GM08714 (cell line): ENCODE measurements around the gene FLRT2.
A peak's percentile ranks its signal among the peaks of the same experiment; 100 is the strongest.

Experiments used
- H3K4me3 ChIP-seq: fragments of 200-500 bp; sonication (Bioruptor generic); 2 replicates; pipeline ENCODE4 v1.5.1; 2014; ENCODE audit warnings: mild to moderate bottlenecking, low read length, inconsistent platforms
- ZNF274 ChIP-seq: IDR thresholded peaks from 2 replicates; pipeline ENCODE4 v1.6.1; 2012; ENCODE audit warnings: mild to moderate bottlenecking, low read depth, low read length

Gene FLRT2

DNA sequence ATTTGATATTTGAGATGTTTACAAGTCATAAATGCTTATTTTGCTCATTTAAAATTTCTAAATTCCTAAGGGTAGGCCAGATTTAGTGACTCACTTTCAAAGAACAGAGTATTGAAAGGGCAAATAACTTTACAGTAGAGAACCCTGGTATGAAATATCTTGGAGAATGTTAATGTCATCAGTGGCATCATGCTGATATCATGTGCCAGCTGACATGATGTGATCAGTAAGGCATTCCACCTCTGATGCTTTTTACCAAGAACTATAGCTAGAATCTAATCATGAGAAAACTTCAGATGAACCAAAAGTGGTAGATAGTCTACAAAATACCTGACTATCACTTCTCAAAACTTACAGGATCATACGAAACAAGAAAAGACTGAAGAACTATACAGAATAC lies 2.9 kb upstream of the FLRT2 start:
- H3K4me3 ChIP-seq = no peak overlapping the region

DNA sequence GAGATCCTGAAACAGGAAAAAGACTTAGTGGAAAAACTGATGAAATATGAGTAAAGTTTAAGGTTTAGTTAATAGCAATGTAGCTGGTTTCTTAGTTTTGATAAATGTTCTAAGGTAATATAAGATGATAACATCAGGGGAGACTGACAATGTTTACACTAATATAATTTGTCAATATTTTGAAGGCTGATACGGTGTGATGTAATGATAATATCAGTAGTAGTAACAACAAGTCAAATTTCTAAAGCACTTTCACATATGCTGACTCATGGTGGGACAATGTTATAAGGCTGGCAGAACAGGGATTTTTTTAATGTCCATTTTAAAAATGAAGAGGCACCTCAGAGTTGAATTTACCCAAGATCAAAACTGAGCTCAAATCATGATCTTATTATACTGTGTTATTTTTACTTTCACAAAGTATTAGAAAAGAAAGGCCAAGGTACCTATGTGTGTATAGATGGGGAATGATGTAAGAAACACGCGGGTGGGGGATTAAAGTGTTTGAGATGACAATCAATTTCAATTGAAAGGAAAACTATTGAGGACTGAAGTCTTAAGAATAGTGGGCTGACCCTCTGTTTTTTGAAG lies 2.4 kb upstream of the FLRT2 start:
- no peak for TF ChIP-seq ZNF274
- no peak overlapping the region for H3K4me3 ChIP-seq

More for the DNA sequence above, 2.9 kb upstream of the FLRT2 start:
- no peak for TF ChIP-seq ZNF274

DNA sequence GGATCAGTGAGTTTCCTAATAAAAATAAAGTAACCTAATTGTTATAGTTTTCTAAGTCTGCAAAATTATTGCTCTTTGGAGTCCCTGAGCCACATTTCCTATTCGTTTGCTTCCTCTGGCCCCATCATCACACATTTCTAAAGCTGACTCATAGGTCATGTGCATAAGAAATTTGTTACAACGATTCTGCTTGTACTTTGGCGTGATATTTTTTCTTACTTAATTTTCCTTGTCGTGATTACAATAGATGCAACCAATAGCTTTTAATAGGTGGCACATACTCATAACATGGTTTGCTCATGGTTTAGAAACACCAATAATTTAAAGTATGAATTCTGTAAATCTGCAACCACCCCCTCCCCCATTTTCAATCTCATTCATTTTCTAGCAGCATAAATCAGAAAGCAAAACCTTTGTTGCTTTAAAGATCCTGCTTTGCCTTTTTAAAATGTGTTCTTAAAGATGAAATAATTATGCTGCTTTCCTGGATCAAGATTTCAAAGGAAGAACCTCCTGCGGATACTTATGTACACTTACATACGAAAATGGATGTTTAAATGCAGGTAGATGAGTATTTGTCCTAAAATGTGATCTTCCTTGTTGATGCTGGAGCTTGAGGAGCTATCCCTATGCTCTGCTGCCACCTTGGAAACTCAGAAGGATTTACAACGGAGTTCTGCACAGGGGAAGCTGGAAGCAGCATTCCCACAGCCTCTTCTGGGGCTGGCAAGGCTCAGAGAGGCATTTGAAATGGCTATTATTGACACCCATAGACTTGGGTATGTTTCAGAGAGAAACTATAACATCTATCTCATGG lies 1.7 kb upstream of the FLRT2 start:
- no peak for TF ChIP-seq ZNF274
- no peak overlapping the region for H3K4me3 ChIP-seq

DNA sequence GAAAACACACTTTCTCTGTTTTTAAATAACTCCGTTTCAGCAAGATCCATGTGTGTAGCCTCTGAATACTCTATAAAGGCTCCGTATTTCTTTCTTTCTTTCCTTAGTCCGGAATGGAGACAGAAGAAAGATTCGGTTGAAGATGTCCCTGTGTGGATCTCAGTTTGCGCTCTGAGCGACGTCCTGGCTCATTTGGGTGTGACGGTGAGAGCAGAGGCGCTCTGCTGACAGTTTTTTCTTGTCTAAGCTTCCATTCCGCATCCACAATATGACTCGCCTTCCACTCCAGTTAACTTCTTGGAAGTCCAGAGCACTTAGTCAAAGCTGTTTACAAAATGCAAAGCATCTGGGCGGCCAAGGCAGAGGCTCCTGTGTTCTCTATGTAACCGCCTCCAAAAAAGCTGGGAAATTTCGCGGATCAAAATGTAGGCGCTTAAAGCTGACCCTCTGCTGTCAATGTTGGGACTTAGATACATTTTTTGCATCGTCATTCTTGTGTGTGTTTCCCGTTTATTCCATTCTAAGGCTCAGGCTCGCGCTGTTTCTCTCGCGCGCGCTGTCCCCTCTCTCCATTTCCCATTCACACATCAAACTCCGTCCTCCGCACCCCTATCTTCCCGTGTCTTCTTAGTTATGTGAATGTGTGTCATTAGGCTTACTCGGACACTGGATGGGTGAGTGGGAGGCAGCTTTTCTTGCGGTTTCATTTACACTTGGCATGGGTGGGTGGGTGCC lies 880 bp upstream of the FLRT2 start:
- peak overlapping the region; percentile 2; the same call in 1 of the 2 replicates for H3K4me3 ChIP-seq
- no peak for TF ChIP-seq ZNF274

DNA sequence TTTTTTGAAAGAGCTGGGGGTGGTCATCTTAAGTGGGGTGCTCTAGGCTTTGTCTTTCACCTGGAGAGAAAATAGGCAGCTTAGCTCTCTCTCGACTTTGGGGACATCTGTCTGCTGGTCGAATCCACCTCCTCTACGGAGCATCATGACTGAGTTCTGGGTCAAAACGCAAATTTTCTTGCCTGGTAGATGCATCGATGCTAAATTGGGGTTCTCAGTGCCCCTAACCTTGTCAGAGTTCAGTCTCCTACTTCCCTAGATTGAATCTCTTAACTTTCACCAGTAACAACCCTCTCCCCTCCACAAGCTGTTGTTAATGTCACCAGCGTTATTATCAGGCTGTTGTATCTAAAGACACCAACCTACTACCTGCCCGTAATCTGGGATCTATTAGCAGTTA lies 682 bp downstream of the FLRT2 start:
- no peak for TF ChIP-seq ZNF274
- H3K4me3 ChIP-seq = no peak overlapping the region; the same call in 1 of the 2 replicates

DNA sequence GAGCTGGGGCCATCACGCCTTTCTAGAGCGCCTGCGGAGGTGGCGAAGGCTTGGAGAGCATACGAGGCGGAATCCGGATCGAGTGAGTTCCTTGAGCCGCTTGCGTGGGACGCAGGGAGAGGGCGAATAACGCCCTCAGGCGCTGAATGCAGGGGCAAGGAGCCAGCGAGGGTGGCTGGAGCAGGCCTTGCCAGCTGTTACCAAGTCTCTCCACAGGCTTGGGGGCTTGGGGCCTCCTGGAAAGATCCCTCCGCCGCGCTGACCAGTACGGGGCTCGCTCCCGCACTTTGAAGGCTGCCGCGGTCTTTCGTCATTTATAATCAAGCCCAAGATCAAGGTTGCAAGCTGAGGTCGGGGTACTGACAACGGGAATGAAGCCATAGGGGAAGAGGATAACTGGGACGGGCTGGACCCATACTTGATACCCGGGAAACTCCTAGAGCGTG lies 1.2 kb downstream of the FLRT2 start:
- TF ChIP-seq ZNF274 = no peak

DNA sequence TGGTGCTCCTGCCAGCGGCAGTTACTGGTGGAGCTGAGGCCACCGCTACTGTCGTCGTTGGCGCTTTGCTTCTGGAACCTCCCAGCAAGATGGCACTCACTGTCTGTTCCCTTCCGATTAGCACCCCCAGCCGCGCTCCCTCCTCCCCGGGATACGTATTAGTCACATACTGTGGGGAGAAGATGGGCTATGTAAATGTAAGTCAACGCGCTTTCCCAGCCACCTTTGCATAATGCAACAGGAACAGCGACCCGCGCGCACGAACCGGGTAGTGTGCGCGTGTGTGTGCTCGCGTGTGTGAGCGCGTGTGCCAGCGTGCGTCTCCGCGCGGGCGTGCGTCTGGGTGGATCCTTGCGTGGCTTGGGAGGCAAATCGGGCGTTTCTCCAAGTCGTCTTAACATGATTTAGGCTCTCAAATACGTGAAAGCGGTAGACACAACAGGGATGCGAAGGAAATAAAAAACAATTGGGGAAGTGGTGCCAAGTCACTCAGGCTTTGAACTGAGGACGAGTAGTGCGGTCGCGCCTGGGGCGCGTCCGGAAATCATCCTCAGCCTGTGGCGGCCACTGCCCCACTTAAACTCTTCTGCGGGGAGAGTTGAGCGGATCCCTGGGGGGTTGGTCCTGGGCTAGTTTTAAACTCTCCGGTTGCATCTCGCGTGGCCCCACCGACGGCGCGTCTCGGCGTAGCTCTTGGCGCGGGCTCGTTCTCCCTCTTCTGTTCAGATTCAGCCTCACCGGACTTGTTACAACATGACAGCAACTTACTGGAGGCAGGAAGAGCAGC lies 1.8 kb downstream of the FLRT2 start:
- H3K4me3 ChIP-seq = no peak overlapping the region
- TF ChIP-seq ZNF274 = no peak

More for the DNA sequence above, 1.2 kb downstream of the FLRT2 start:
- no peak overlapping the region for H3K4me3 ChIP-seq

DNA sequence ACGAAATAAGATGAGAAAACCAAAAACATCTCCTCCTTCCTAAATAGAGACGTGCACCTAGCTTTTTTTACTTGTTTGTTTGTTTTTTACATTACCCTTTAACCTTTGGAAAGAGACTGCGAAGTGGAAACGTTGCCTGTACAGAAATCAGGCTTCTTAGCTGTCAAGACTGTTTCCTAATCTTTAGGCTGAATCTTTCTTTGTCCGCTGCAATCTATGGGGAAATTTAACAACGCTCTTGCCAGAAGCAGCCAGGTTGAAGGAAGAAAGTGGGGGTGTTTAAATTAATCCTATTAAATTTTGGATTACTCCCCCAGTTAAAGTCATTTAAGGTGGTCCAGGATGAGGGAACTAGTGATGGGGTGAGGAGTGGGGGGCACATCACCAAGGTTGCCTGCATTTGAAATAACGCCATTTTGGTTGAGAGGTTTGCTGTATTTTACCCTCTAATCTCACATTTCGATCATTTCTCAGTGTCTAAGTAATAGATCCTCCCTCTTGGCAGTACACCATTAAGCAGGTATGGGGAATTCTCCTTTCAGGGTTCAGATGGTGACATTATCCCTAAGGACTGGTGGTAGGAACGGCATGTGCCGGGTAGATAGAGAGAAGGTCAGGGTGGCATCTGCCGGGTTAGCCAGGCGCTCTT lies 2.6 kb downstream of the FLRT2 start:
- no peak overlapping the region for H3K4me3 ChIP-seq
- no peak for TF ChIP-seq ZNF274

DNA sequence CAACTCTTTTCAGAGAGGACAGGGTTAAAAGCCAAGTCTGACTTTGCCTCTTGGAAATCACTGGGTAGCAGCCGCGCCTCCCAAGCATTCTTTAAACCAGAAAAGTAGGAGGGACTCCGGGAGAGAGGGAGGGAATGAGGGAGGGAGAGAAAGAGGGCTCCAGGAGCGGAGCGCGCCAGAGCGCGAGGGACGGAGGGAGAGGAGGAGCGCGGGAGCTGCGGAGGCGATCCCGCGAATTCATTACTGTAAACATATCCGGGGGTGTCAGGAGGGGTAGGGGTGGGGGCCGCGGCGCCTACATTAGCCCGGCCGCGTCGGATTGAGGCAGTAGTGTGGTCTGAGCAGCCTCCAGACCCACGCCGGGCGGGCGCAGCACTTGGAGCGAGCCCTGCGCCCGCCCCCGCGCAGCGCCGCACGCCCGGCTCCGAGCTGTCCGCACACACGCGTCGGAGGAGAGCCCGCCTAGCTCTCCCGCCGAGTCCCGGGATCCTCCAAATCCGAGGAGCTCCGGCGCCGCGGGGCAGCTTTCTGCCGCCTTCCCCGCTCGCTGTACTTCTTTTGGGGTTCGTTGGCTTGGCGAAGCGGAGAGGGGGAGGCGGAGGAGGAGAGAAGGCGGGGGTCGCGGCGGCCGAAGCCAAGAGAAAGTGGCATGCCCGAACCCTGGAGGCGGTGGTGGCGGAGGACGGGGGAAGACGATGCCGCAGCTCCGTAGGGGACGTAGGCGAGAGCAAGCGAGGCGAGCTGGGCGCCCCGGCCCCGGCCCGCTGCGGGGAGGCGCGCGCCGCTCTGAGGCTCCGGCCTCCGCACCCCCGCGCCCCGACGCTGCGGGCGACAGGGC lies 3.3 kb downstream of the FLRT2 start:
- H3K4me3 ChIP-seq = peak overlapping the region; percentile 28; the same call in 1 of the 2 replicates

DNA sequence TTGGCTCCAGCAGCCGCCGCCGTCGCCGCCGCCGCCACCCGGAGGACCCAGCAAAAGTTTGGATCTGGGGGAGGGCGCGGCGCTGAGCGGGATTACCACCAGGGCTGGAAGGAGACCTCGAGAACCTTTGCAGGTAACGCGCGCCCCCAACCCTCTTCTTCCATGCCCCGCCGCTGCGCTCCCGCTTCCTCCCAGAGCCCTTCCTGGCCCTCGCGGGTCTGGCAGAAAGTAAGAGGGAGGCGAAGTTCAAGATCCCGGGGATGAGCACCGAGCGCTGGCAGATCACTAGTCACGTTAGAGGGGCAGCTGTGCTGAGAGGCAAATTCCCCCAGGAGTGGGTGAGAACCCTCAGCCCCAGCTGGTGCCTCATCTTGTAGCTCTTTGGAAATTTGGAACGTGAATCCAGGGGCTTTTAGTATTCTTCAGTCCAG lies 3.9 kb downstream of the FLRT2 start:
- TF ChIP-seq ZNF274 = no peak
- peak overlapping the region; percentile 41; the same call in 1 of the 2 replicates for H3K4me3 ChIP-seq

More for the DNA sequence above, 3.3 kb downstream of the FLRT2 start:
- TF ChIP-seq ZNF274 = no peak

DNA sequence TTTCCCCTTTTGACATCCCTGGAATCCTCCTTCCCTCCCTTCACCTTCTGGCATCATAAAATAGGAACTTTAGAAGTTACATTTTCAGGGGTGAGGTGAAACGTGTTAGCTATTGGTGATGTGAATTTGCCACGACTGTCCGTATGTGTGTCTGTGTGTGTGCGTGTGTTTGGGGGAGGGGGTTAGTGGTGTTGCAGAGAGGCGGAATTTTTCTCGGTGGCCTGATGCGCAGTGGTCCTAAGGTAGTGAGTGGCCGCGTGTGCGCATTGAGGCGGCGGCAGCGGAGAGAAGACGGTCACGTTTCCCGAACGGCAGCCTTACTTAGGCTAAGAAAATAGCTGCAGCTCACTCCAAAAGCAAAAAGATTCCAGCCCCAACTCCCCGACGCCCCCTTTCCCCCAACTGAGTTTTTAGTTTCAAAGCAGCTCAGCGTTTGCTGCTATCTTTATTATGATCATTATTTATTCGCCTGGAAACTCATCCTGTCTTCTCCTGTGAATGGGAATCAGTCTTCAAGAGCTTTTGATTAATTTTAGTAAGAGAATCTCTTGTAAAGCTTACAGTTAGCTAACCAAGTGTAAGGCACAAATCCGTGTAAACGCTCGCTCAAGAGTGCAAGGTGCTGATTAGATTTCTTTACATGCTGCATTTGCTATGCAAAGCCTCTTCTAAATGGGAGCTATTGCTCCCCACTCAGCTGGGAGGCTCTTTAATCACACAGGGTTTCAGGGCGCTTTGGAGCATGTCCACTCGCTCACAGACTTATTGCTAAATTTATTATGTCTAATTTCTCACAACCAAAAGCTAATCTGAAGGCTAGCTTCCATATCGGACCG lies 4.7 kb downstream of the FLRT2 start:
- peak overlapping the region; percentile 41; the same call in 1 of the 2 replicates for H3K4me3 ChIP-seq

DNA sequence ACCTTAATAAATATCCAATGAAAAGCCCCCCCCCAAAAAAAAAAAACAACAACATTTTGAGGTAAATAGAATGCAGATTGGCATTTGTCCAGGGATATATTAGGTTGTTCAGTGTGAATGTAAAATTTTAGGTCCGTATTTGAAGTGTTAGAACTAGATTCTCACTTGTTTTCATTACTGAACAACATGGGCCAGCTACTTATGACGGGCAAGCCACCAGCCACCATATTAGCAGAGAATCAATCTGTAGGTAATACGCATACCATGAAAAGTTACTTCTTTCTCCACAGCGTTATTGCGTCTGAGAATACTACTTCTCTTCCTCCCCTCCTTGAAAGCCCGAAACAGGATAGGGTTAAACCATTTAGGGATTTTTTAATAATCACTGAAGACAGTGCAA lies 5.4 kb downstream of the FLRT2 start:
- peak overlapping the region; percentile 41; the same call in 1 of the 2 replicates for H3K4me3 ChIP-seq
- TF ChIP-seq ZNF274 = no peak

More for the DNA sequence above, 4.7 kb downstream of the FLRT2 start:
- no peak for TF ChIP-seq ZNF274
